ENCODE measurements around the gene WDSUB1.
A peak's percentile ranks its signal among the peaks of the same experiment; 100 is the strongest.

Gene WDSUB1

GRCh38 chr2:159285929-159286708 lies at the start of gene WDSUB1:
Gene WDSUB1, minus strand, starts transcription at chr2:159286703. Its CDS starts 3,634 bp downstream, at chr2:159283069.
- TF ChIP-seq, protein P1, sequence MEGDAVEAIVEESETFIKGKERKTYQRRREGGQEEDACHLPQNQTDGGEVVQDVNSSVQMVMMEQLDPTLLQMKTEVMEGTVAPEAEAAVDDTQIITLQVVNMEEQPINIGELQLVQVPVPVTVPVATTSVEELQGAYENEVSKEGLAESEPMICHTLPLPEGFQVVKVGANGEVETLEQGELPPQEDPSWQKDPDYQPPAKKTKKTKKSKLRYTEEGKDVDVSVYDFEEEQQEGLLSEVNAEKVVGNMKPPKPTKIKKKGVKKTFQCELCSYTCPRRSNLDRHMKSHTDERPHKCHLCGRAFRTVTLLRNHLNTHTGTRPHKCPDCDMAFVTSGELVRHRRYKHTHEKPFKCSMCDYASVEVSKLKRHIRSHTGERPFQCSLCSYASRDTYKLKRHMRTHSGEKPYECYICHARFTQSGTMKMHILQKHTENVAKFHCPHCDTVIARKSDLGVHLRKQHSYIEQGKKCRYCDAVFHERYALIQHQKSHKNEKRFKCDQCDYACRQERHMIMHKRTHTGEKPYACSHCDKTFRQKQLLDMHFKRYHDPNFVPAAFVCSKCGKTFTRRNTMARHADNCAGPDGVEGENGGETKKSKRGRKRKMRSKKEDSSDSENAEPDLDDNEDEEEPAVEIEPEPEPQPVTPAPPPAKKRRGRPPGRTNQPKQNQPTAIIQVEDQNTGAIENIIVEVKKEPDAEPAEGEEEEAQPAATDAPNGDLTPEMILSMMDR (IDR thresholded peaks at IDR 0.05; ENCODE audit: low read depth, low read length), result no peak
- no peak for DNase-seq (ENCODE audit: extremely low read depth, low read depth)

DNA sequence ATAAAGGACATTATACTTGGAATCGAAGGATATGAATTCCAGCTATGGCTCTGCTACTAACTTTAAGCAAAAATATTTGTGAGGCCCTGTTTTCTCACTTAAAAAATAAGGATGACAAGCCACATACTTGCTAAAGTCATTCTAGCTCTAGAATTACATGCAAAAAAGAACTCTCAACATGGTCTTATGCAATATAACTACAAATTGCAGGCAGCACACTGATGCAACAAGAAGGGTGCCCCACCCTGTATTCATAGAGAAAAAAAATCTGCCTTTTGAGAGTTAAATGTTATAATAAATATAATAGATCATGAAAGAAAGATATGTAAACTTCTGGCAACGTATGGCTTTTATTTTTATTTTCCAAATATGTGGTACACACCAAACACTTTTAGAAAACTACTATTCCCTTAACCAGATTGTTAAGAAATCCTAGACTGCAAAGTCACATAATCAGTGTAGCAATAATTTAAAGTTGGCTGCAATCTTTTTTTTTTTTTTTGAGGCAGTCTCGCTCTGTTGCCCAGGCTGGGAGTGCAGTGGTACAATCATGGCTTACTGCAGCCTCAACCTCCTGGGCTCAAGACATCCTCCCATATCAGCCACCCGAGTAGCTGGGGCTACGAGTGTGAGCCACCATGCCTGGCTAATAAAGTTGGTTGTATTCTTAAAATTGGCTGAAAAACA lies 40.2 kb upstream of the WDSUB1 start:
- peak; percentile 64 for DNase-seq (ENCODE audit: extremely low read depth, low read depth)
- TF ChIP-seq, protein P1 (IDR thresholded peaks at IDR 0.05; ENCODE audit: low read depth, low read length), result no peak

DNA sequence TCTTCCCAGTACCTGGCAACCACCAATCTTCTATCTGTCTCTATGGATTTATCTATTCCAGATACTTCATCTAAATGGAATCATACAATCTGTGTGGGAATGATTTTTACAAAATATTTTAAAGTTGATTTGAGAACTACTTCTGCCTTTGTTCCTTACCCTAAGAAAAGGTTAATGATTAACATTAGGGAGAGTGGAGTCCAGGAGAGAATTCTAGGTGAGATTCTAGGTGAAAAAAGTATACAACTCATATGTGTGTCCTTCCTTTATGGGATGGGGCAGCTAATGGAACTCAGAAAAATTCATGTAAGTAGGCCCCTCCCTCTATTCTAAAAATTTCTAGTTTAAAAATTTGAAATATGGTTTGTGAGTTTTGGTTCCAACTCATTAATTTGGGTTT lies 35.9 kb upstream of the WDSUB1 start:
- TF ChIP-seq, protein P1 (IDR thresholded peaks at IDR 0.05; ENCODE audit: low read depth, low read length), result no peak
- no peak for DNase-seq (ENCODE audit: extremely low read depth, low read depth)

- no peak for DNase-seq (ENCODE audit: extremely low read depth, low read depth)
- TF ChIP-seq, protein P1 (IDR thresholded peaks at IDR 0.05; ENCODE audit: low read depth, low read length), result no peak
Observed at GRCh38 chr2:159317392-159318088, 31.0 kb upstream of the WDSUB1 start.

GRCh38 chr2:159307942-159308341 lies 21.4 kb upstream of the WDSUB1 start:
- TF ChIP-seq, protein P1 (IDR thresholded peaks at IDR 0.05; ENCODE audit: low read depth, low read length), result no peak
- no peak for DNase-seq (ENCODE audit: extremely low read depth, low read depth)

DNA sequence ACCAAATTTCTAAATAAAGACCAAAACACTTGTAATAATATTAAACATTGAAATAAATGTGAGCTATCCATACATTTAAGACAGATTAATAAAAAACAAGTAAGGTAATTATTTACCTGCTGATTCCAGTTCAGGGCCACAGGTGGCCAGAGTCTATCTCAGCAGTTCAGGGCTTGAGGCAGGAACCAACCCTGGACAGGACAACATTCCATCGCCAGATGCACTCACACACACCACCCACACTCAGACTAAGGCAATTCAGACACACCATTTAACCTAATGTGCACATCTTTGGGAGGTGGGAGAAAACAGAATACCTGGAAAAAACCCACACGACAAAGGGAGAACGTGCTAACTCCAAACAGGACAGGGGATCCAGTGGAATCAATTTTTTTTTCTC lies 14.1 kb upstream of the WDSUB1 start:
- no peak for DNase-seq (ENCODE audit: extremely low read depth, low read depth)
- TF ChIP-seq, protein P1 (IDR thresholded peaks at IDR 0.05; ENCODE audit: low read depth, low read length), result no peak

- TF ChIP-seq, protein P1 (IDR thresholded peaks at IDR 0.05; ENCODE audit: low read depth, low read length), result no peak
- DNase-seq (ENCODE audit: extremely low read depth, low read depth), result no peak
Observed at GRCh38 chr2:159298967-159299366, 12.5 kb upstream of the WDSUB1 start.
